Colonic mucosa (tissue), 4 donors: Measurements from ENCODE around the gene CGGBP1. TPM values are rescaled to one million over a fixed set of nuclear protein-coding genes. Genes with fewer than 3 reads are reported as not detected.

Experiments used
- DNase-seq: peaks from one replicate; pipeline ENCODE4 v3.0.0-alpha.2; 2020
- H3K27ac ChIP-seq: fragments of 200-600 bp; one replicate; pipeline ENCODE4 v1.8.0; 2021
- H3K27me3 ChIP-seq: fragments of 200-600 bp; one replicate; pipeline ENCODE4 v1.8.0; 2021
- H3K36me3 ChIP-seq: fragments of 200-600 bp; one replicate; pipeline ENCODE4 v1.8.0; 2021
- H3K4me1 ChIP-seq: fragments of 200-600 bp; one replicate; pipeline ENCODE4 v1.8.0; 2021; ENCODE audit warnings: mild to moderate bottlenecking
- H3K4me3 ChIP-seq: fragments of 200-600 bp; one replicate; pipeline ENCODE4 v1.8.0; 2021
- H3K9ac ChIP-seq, 2 donors: one replicate each; pipeline ENCODE4 v1.7.0; 2013; ENCODE audit warnings: control low read depth in 2 of 2, low read depth in 2 of 2, low read length in 2 of 2
- H3K9me3 ChIP-seq: fragments of 200-600 bp; one replicate; pipeline ENCODE4 v1.8.0; 2021
- CTCF ChIP-seq: fragments of 200-600 bp; IDR thresholded peaks from one replicate; pipeline ENCODE4 v1.8.0; 2022; ENCODE audit warnings: antibody characterized with exemption, mild to moderate bottlenecking
- intact Hi-C: fragments of 100-400 bp; cut with DNase I; formaldehyde crosslinking; loops from one replicate; pipeline ENCODE4 v1.14.1; 2022
- total RNA-seq, 2 donors: library from RNA; stranded (reverse); fragmentation: NEBNext Ultra II Directional in 1 of 2; extraction: Animal tissue kit (Norgen Biotek cat#: 25700) in 1 of 2; gene quantifications; one replicate each; pipeline ENCODE4 v1.2.1, GENCODE V29; 2021
- donor health status: healthy.
- donor health status: DM: no; HTN: no; CAD: no.
- donor health status: DM: no; HTN: no; CAD: no.

CGGBP1 gene
- total RNA-seq, 2 donors from 2014 or later: 48.6 to 57.7 TPM

- Histone ChIP-seq H3K4me3 (no peak overlapping the region), H3K36me3 (no peaks in the 10 kb centered on the region), H3K27ac (no peak overlapping the region), H3K9me3 (no peaks in the 10 kb centered on the region), H3K4me1 (no peaks in the 10 kb centered on the region), H3K9ac (no peak overlapping the region), H3K27me3 (no peaks in the 10 kb centered on the region)
- TF ChIP-seq CTCF: no peak
- no peak for DNase-seq
- intact Hi-C loops: no loop called here
Observed at GRCh38 chr3:88013592-88013991, 45.2 kb downstream of the CGGBP1 start.

GRCh38 chr3:88010810-88011209 lies 48.0 kb downstream of the CGGBP1 start:
- DNase-seq: no peak
- no peaks in the 10 kb centered on the region for H3K27me3 ChIP-seq
- no peak overlapping the region for H3K4me3 ChIP-seq
- intact Hi-C loops: no loop called here
- no peaks in the 10 kb centered on the region for H3K36me3 ChIP-seq
- no peaks in the 10 kb centered on the region for H3K9me3 ChIP-seq
- no peak overlapping the region for H3K9ac ChIP-seq
- H3K4me1 ChIP-seq: no peaks in the 10 kb centered on the region
- no peak for TF ChIP-seq CTCF
- no peak overlapping the region for H3K27ac ChIP-seq

- Histone ChIP-seq H3K4me3 (no peak overlapping the region), H3K9ac (no peak overlapping the region), H3K9me3 (no peaks in the 10 kb centered on the region), H3K27ac (no peak overlapping the region), H3K27me3 (no peaks in the 10 kb centered on the region), H3K4me1 (no peaks in the 10 kb centered on the region), H3K36me3 (no peaks in the 10 kb centered on the region)
- no peak for DNase-seq
- intact Hi-C loops: loop anchor here (10.0 kb wide), 3 partner anchors 106 to 234 kb away; no protein-coding TSS in a partner anchor
- TF ChIP-seq CTCF: no peak
Observed at GRCh38 chr3:88009066-88009465, 49.7 kb downstream of the CGGBP1 start.

- Histone ChIP-seq H3K4me3 (no peak overlapping the region), H3K9me3 (no peaks in the 10 kb centered on the region), H3K36me3 (no peaks in the 10 kb centered on the region), H3K27me3 (no peaks in the 10 kb centered on the region), H3K27ac (no peak overlapping the region), H3K9ac (no peak overlapping the region), H3K4me1 (no peaks in the 10 kb centered on the region)
- intact Hi-C loops: loop anchor here (10.0 kb wide), 3 partner anchors 110 to 230 kb away; no protein-coding TSS in a partner anchor
- no peak for TF ChIP-seq CTCF
- no peak for DNase-seq
Observed at GRCh38 chr3:88005066-88005465, 53.7 kb downstream of the CGGBP1 start.

- H3K9ac ChIP-seq: no peak overlapping the region
- no peaks in the 10 kb centered on the region for H3K9me3 ChIP-seq
- TF ChIP-seq CTCF: peak; percentile 72
- peak; percentile 26 for DNase-seq
- no peak overlapping the region for H3K27ac ChIP-seq
- H3K36me3 ChIP-seq: no peaks in the 10 kb centered on the region
- H3K4me3 ChIP-seq: no peak overlapping the region
- intact Hi-C loops: loop anchor here (10.0 kb wide), 3 partner anchors 108 to 228 kb away; no protein-coding TSS in a partner anchor
- no peaks in the 10 kb centered on the region for H3K27me3 ChIP-seq
- H3K4me1 ChIP-seq: no peaks in the 10 kb centered on the region
Observed at GRCh38 chr3:88003115-88003755, 55.6 kb downstream of the CGGBP1 start.
